Natural killer cell treated with Interleukin-12 subunit alpha and Interleukin-12 subunit beta and Interleukin-15 and Interleukin-18, amount 100 ng/mL, for 72 hours (primary cell): ENCODE data around the gene RTL1. TPM values are rescaled to one million over a fixed set of nuclear protein-coding genes. Genes with fewer than 3 reads are reported as not detected.

Source experiments
- ATAC-seq, 2 donors: fragments of 150-1000 bp; cut with Tn5 transposase in 1 of 2; sonication (Bioruptor Pico), chemical (Tn5 transposase) in 1 of 2; 2 replicates each; pipeline ENCODE4 v1.10.0; 2021
- DNase-seq: peaks from one replicate; pipeline ENCODE4 v3.0.0; 2022; ENCODE audit warnings: low spot score
- H3K27ac Mint-ChIP-seq, 2 donors: 1 replicate in 1 of 2; 2 replicates in 1 of 2; pipeline ENCODE4 v1.8.0; 2022; ENCODE audit warnings: mixed read lengths in 2 of 2, mild to moderate bottlenecking in 1 of 2, moderate library complexity in 1 of 2
- H3K27me3 Mint-ChIP-seq, 2 donors: 1 replicate in 1 of 2; 2 replicates in 1 of 2; pipeline ENCODE4 v1.8.0; 2022; ENCODE audit warnings: mixed read lengths in 2 of 2
- H3K36me3 Mint-ChIP-seq: one replicate; pipeline ENCODE4 v1.8.0; 2022; ENCODE audit warnings: mixed read lengths
- H3K4me1 Mint-ChIP-seq, 2 donors: 1 replicate in 1 of 2; 2 replicates in 1 of 2; pipeline ENCODE4 v1.8.0; 2022; ENCODE audit warnings: low read depth in 2 of 2, mixed read lengths in 2 of 2, mild to moderate bottlenecking in 1 of 2
- H3K4me3 Mint-ChIP-seq: one replicate; pipeline ENCODE4 v1.8.0; 2022; ENCODE audit warnings: mixed read lengths
- H3K9me3 Mint-ChIP-seq: 2 replicates; pipeline ENCODE4 v1.8.0; 2022; ENCODE audit warnings: mixed read lengths
- total RNA-seq, 2 donors: library from RNA; stranded (reverse); gene quantifications; one replicate each; pipeline ENCODE4 v1.2.3, GENCODE V29; 2022

RTL1 gene
- total RNA-seq, 2 donors from 2014 or later: not detected

DNA sequence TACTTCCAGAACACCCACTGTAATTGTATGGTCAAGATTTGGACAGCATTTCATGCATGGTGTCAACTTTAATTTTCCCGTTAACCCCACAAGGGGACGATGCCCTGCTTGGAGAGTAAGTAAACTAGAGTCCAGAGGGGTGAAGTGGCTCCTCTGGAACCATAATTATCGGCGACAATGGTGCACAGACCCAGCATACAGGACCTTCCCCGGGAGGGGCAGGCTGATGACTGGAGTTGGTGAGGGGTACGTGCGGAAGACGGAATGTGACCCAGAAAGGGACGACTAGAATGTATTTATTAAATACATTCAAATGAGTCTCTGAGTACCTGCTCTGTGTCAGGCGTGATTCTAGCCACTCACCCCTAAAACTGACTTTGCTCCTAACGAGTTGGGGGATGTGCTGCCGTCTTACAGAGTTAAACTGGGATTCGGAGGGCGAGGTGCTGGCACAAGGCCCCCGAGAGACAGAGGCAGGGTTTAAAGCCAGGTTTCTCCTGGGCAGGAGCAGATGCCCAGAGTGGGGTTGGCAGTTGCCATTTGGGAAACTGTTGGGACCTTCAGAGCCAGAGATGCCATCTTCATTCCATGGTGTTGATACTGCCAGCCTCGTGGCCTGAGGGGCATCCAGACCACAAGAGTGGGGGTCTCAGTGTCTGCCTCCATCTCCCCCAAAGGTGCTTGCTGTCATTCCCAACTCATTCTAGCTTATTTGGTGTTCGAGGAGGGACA, 10.9 kb downstream of the RTL1 start:
- Mint-ChIP-seq H3K36me3 (no peaks in the 10 kb centered on the region), H3K4me1 (no peaks in the 10 kb centered on the region), H3K9me3 (no peaks in the 10 kb centered on the region), H3K4me3 (no peak overlapping the region), H3K27ac (no peak overlapping the region), H3K27me3 (peaks cover 12 to 26% of the 10 kb centered on the region in 2 donors)
- ATAC-seq (no peak), DNase-seq (no peak)

GRCh38 chr14:100891501-100892445, 11.7 kb downstream of the RTL1 start:
- H3K4me1 Mint-ChIP-seq: no peaks in the 10 kb centered on the region
- H3K4me3 Mint-ChIP-seq: no peak overlapping the region
- ATAC-seq (no peak), DNase-seq (peak; percentile 35)
- H3K27me3 Mint-ChIP-seq: peaks cover 15 to 33% of the 10 kb centered on the region in 2 donors
- no peaks in the 10 kb centered on the region for H3K9me3 Mint-ChIP-seq
- H3K36me3 Mint-ChIP-seq: no peaks in the 10 kb centered on the region
- no peak overlapping the region for H3K27ac Mint-ChIP-seq

- H3K27ac Mint-ChIP-seq: no peak overlapping the region
Measured at GRCh38 chr14:100891051-100891450, 12.5 kb downstream of the RTL1 start.

DNA sequence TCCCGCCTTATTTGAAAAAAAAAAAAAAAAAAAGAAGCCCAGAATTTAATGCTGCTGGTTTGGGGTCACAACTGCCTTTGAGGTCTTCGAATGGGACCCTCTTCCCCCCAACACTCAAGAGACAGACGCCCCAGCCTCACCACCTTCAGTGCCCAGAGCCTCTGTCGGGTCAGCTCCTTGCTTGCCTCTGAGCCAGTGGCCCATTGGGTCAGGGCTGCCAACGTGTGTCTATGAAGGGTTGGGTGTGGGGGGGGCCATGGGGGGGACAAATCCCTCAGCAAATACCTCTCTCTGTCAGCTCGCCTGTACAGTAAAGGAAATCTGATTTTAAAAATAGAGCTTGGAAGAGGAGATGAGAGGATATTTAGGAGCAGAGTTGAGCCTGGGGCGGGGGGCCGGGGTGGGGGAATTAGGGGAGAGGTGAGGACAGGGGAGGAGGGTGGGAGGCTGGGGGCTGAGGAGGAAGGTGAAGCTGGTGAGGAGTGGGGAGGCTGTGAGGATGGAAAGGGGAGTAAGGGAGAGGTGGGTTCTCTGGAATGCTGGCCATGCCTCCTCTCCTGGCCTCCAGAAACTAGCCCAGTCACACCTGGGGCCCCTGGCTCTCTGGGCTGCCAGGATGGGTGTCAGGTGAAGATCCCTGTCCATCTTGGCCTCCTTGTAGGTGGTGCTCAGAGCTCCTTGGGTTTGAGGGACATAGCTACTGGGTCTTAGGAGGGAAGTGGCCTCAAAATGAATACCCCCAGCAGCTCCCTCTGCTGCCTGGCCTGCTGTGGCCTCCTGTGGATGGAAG, 13.3 kb downstream of the RTL1 start:
- Mint-ChIP-seq H3K4me3 (no peak overlapping the region), H3K4me1 (no peaks in the 10 kb centered on the region), H3K36me3 (no peaks in the 10 kb centered on the region), H3K27ac (no peak overlapping the region), H3K9me3 (no peaks in the 10 kb centered on the region), H3K27me3 (peaks cover 18 to 34% of the 10 kb centered on the region in 2 donors)
- DNase-seq (peak; percentile 15), ATAC-seq (no peak)

More at GRCh38 chr14:100891051-100891450, 12.5 kb downstream of the RTL1 start:
- Mint-ChIP-seq H3K4me3 (no peak overlapping the region), H3K27me3 (peaks cover 15 to 34% of the 10 kb centered on the region in 2 donors), H3K36me3 (no peaks in the 10 kb centered on the region), H3K9me3 (no peaks in the 10 kb centered on the region), H3K4me1 (no peaks in the 10 kb centered on the region)
- no peak for DNase-seq
- ATAC-seq: no peak

DNA sequence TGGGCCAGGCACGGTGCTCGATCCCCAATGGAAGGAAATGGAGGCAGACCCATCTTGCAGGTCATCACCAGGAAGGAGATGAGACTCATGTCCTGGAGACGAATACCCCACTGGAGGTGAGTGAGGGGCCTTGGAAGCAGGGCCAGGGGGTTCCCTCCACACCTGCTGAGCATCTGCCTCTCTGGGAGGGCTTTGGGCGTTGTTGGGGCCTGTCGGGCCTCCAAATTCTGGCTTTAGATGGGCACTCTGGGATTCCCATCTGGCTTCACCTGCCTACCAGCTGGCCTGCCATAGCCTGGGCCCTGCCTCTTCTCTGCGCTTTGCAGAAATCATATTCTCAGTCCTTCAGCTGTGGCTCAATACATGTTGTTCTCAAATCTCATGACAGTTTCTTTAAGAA, 13.9 kb downstream of the RTL1 start:
- DNase-seq: no peak
- H3K9me3 Mint-ChIP-seq: no peaks in the 10 kb centered on the region
- H3K27ac Mint-ChIP-seq: no peak overlapping the region
- H3K4me3 Mint-ChIP-seq: no peak overlapping the region
- H3K36me3 Mint-ChIP-seq: no peaks in the 10 kb centered on the region
- ATAC-seq: no peak
- H3K4me1 Mint-ChIP-seq: no peaks in the 10 kb centered on the region
- peaks cover 16 to 34% of the 10 kb centered on the region in 2 donors for H3K27me3 Mint-ChIP-seq

DNA sequence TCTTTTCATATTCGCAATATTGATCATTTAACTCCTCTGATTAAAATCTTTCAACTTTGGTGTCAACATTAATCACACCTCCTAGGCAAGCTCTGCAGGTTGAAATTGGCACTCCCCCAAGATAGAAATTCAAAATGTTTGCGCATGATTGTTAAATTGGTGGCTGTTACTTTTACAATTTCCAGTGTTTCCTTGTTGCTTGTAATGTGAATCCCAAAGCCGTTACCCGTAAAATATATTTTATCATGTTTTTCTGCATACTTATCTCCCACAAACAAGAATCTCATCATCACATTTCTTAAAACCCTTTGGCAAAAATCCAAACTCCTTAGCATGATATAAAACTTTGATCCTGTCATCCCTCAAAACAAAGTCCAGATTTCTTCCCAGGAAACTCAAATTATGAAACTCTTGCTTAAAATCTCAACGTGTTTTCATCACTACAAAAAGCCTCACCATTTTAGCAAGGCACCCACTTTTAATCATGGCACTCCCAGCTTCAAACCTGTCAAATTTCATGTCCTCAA, 14.7 kb downstream of the RTL1 start:
- peaks cover 17 to 34% of the 10 kb centered on the region in 2 donors for H3K27me3 Mint-ChIP-seq
- H3K9me3 Mint-ChIP-seq: no peaks in the 10 kb centered on the region
- H3K36me3 Mint-ChIP-seq: no peaks in the 10 kb centered on the region
- H3K4me3 Mint-ChIP-seq: no peak overlapping the region
- ATAC-seq (no peak), DNase-seq (no peak)
- no peak overlapping the region for H3K27ac Mint-ChIP-seq
- H3K4me1 Mint-ChIP-seq: no peaks in the 10 kb centered on the region

DNA sequence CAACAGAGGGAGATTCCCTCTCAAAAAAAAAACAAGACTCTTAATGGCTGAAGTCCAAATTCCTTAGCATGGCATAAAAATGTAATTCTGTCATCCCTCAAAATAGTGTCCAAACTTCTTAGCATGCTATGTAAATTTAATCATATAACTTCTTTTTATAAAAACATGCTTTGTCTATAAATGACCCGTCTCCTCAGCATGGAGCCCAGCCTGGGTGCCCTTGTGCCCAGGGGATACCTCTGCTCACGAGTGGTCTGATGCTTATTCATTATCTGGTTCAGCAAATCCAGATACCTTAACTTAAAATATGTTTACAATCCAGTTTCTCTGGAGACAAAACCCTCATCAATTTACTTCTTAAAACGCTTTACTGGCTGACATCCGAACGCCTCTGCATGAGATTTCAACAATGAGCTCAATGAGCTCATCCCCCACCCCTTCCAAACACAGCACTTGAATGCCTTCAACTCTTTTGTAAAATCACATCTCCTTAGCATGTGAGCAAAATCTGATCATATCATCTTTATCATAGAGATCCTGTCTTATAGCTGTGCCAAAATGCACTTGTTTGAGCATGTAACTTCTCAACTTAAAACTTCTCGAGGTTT, 15.7 kb downstream of the RTL1 start:
- DNase-seq: no peak

DNA sequence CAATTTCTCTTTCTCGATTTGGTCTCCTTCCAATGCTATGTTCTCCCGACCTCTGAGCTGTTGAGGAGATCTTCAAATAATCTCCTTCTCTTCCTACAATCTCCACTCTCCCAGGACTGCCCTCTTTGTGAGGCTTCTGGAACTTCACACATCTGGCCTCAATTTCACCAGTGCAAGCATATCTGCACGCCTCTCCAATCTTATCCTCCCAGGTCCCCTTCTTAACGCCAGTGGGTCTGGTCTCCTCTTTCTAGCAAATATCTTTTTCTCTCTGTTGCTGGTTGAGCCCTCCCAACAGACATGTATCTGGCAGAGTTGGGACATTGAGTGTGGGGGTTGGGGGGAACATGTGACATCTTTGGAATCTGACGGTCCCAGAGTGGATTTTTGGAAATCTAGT, 17.9 kb downstream of the RTL1 start:
- Mint-ChIP-seq H3K27ac (no peak overlapping the region), H3K36me3 (no peaks in the 10 kb centered on the region), H3K27me3 (peaks cover 17 to 28% of the 10 kb centered on the region in 2 donors), H3K9me3 (no peaks in the 10 kb centered on the region), H3K4me1 (no peaks in the 10 kb centered on the region), H3K4me3 (no peak overlapping the region)
- ATAC-seq (no peak), DNase-seq (no peak)

More for the DNA sequence above, 15.7 kb downstream of the RTL1 start:
- H3K4me3 Mint-ChIP-seq: no peak overlapping the region
- no peaks in the 10 kb centered on the region for H3K36me3 Mint-ChIP-seq
- peaks cover 17 to 28% of the 10 kb centered on the region in 2 donors for H3K27me3 Mint-ChIP-seq
- ATAC-seq: no peak
- H3K9me3 Mint-ChIP-seq: no peaks in the 10 kb centered on the region
- no peak overlapping the region for H3K27ac Mint-ChIP-seq
- H3K4me1 Mint-ChIP-seq: no peaks in the 10 kb centered on the region

GRCh38 chr14:100885196-100885595, 18.3 kb downstream of the RTL1 start:
- Mint-ChIP-seq H3K36me3 (no peaks in the 10 kb centered on the region), H3K4me3 (no peak overlapping the region), H3K9me3 (no peaks in the 10 kb centered on the region), H3K27ac (no peak overlapping the region), H3K4me1 (no peaks in the 10 kb centered on the region), H3K27me3 (peaks cover 17 to 28% of the 10 kb centered on the region in 2 donors)
- DNase-seq (no peak), ATAC-seq (no peak)

DNA sequence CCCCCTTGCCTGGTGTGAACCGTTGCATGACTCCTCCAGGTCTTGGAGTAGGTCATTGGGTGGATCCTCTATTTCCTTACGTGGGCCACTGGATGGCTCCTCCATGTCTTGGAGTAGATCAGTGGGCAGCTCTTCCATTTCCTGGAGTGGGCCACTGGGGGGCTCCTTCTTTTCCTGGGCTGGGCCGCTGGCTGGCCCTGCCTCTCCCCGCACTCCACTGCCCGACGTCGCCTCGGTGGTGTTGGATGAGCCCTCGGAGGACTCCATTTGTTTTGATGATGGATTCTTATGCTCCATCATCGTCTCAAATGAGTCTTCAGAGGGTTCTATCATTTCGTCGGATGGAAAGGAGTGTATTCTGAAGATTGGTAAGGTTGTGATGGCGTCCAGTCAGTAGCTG, 19.1 kb downstream of the RTL1 start:
- Mint-ChIP-seq H3K27me3 (peaks cover 16 to 25% of the 10 kb centered on the region in 2 donors), H3K9me3 (no peaks in the 10 kb centered on the region), H3K4me1 (no peaks in the 10 kb centered on the region), H3K36me3 (no peaks in the 10 kb centered on the region), H3K4me3 (no peak overlapping the region), H3K27ac (no peak overlapping the region)
- ATAC-seq: no peak
- no peak for DNase-seq

DNA sequence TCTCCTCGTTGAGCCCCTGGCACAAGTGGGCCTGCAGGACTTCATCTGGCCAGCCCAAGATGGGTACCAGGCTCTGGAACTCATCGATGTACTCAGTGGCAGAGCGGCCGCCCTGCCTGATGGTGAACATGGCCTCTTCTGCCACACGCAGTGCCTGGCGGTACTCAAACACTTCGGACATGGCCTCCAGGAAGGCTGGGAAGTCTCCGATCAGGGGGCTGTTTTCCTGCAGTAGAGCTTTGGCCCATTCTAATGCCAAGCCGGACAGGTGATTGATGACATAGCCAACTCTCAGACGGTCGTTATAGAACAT, 19.8 kb downstream of the RTL1 start:
- H3K4me3 Mint-ChIP-seq: no peak overlapping the region
- H3K27ac Mint-ChIP-seq: no peak overlapping the region
- no peak for ATAC-seq
- peaks cover 14 to 18% of the 10 kb centered on the region in 2 donors for H3K27me3 Mint-ChIP-seq
- DNase-seq: no peak
- no peaks in the 10 kb centered on the region for H3K36me3 Mint-ChIP-seq
- no peaks in the 10 kb centered on the region for H3K9me3 Mint-ChIP-seq
- no peaks in the 10 kb centered on the region for H3K4me1 Mint-ChIP-seq

DNA sequence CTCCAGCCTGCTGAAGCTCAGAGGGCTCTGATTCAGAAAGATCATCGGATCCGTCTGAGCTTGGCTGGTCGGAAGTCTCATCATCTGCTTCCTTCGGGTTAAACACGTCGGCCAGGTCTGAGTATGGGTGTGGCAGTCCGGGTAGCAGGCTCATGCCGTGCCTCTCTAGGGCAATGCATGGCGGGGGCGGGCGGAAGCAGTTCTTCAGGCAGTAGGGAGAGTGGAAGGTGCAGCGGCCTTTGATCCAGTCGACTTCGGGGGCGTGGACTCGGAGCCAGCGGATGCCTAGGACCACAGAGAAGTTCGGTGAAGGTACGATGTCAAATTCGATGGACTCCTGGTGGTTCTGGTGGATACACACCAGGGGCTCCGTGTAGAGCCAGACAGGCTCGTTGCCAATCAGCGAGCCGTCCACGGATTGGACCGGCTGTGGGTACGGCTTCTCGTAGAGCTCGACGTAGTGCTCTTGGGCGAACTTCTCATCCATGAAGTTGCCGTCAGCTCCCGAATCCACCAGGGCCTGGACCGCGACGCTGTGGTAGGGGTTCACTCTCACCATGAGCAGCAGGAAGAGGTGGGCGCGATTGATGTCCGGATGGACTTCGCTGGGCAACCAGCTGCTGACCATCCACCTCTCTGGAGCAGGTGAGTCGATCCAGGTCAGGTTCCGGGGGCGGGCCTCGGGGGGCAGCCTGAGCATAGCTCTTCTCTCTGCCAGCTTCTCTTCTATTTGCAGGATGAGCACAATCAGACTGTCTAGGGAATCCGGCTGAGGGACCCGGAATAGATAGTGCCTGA, 20.3 kb downstream of the RTL1 start:
- Mint-ChIP-seq H3K27me3 (peaks cover 14% of the 10 kb centered on the region in 2 donors), H3K9me3 (no peaks in the 10 kb centered on the region), H3K4me3 (no peak overlapping the region), H3K36me3 (no peaks in the 10 kb centered on the region), H3K4me1 (no peaks in the 10 kb centered on the region), H3K27ac (no peak overlapping the region)
- DNase-seq: no peak
- ATAC-seq: no peak
